IMR-90 (cell line): ENCODE results near the gene ITSN1. TPM values are rescaled to one million over a fixed set of nuclear protein-coding genes. Genes with fewer than 3 reads are reported as not detected.

Experiments used
- ATAC-seq: fragments of 200-7000 bp; cut with Tn5 transposase; 2 replicates; pipeline ENCODE4 v1.9.1; 2020; ENCODE audit warnings: low read depth, mild to moderate bottlenecking, moderate library complexity
- BruUV-seq: library from RNA; stranded (reverse); fragments of 400-500 nt; replicated peaks from 2 replicates; lab custom pipeline; 2021; lab: Mats Ljungman, UMichigan
- CTCF ChIA-PET: fragments of 300-600 bp; formaldehyde crosslinking; extraction: SDS; loops from one replicate; lab custom pipeline; 2021; ENCODE audit warnings: antibody characterized with exemption; lab: Yijun Ruan, JAX
- POLR2A ChIA-PET: fragments of 300-600 bp; sonication (Branson Sonifier 250); formaldehyde crosslinking; loops from one replicate; lab custom pipeline; 2022; ENCODE audit warnings: antibody characterized with exemption; ENCODE audit not compliant: unreplicated experiment; lab: Charles Lee
- DNase-seq: peaks from one replicate; pipeline ENCODE4 v3.0.0; 2013
- H2AFZ ChIP-seq: replicated peaks from 2 replicates; pipeline ENCODE3; 2013; ENCODE audit warnings: low read length, mild to moderate bottlenecking; ENCODE audit not compliant: poor library complexity
- H2AK5ac ChIP-seq: 2 replicates; pipeline ENCODE4 v1.6.1; 2013; ENCODE audit warnings: low read depth, low read length, inconsistent platforms
- H2AK9ac ChIP-seq: replicated peaks from 2 replicates; pipeline ENCODE3; 2013; ENCODE audit warnings: mild to moderate bottlenecking, low read depth, low read length, moderate library complexity; ENCODE audit not compliant: poor library complexity
- H2BK120ac ChIP-seq: 2 replicates; pipeline ENCODE4 v1.6.1; 2013; ENCODE audit warnings: low read depth, low read length, inconsistent platforms
- H2BK15ac ChIP-seq: 3 replicates; pipeline ENCODE4 v1.6.1; 2013; ENCODE audit warnings: low read depth, low read length, inconsistent platforms
- H2BK20ac ChIP-seq: 2 replicates; pipeline ENCODE4 v1.6.1; 2013; ENCODE audit warnings: low read depth, mild to moderate bottlenecking, inconsistent platforms, low read length, moderate library complexity
- H2BK5ac ChIP-seq: 2 replicates; pipeline ENCODE4 v1.6.1; 2013; ENCODE audit warnings: mild to moderate bottlenecking, low read depth, low read length, inconsistent platforms; ENCODE audit not compliant: poor library complexity, severe bottlenecking
- H3K14ac ChIP-seq: replicated peaks from 2 replicates; pipeline ENCODE4 v1.6.1; 2013; ENCODE audit warnings: low read depth, low read length, inconsistent platforms
- H3K18ac ChIP-seq: 2 replicates; pipeline ENCODE4 v1.6.1; 2013; ENCODE audit warnings: low read depth, low read length, control low read depth
- H3K23ac ChIP-seq: 2 replicates; pipeline ENCODE4 v1.6.1; 2013; ENCODE audit warnings: low read depth, low read length, inconsistent platforms
- H3K27ac ChIP-seq: 2 replicates; pipeline ENCODE4 v1.5.1; 2013; ENCODE audit warnings: mild to moderate bottlenecking, control low read depth, low read length; ENCODE audit not compliant: insufficient read depth
- H3K27me3 ChIP-seq: 2 replicates; pipeline ENCODE4 v1.6.1; 2013; ENCODE audit warnings: low read length; ENCODE audit not compliant: control insufficient read depth, insufficient read depth
- H3K36me3 ChIP-seq: 2 replicates; pipeline ENCODE4 v1.6.1; 2013; ENCODE audit warnings: low read length, mixed read lengths; ENCODE audit not compliant: control insufficient read depth, insufficient read depth
- H3K4ac ChIP-seq: 2 replicates; pipeline ENCODE4 v1.6.1; 2013; ENCODE audit warnings: low read depth, low read length, inconsistent platforms
- H3K4me1 ChIP-seq: 2 replicates; pipeline ENCODE4 v1.6.1; 2013; ENCODE audit warnings: low read length, mixed read lengths; ENCODE audit not compliant: control insufficient read depth, insufficient read depth
- H3K4me2 ChIP-seq: 2 replicates; pipeline ENCODE4 v1.6.1; 2013; ENCODE audit warnings: low read depth, mild to moderate bottlenecking, control low read depth, low read length, moderate library complexity
- H3K4me3 ChIP-seq: 2 replicates; pipeline ENCODE4 v1.5.1; 2013; ENCODE audit warnings: low read depth, mild to moderate bottlenecking, control low read depth, low read length, moderate library complexity; ENCODE audit not compliant: insufficient read depth
- H3K56ac ChIP-seq: 2 replicates; pipeline ENCODE4 v1.6.1; 2013; ENCODE audit warnings: low read length, inconsistent platforms; ENCODE audit not compliant: insufficient read depth; ENCODE audit errors: extremely low read depth
- H3K79me1 ChIP-seq, 2 experiments: 2 replicates each; pipeline ENCODE4 v1.6.1; 2013; ENCODE audit warnings: low read length in 2 of 2, inconsistent platforms in 1 of 2, low read depth in 1 of 2
- H3K9ac ChIP-seq: 2 replicates; pipeline ENCODE4 v1.6.1; 2013; ENCODE audit warnings: low read depth, low read length, control low read depth
- H3K9me1 ChIP-seq: 2 replicates; pipeline ENCODE4 v1.6.1; 2013; ENCODE audit warnings: low read length, inconsistent platforms; ENCODE audit not compliant: insufficient read depth
- H3K9me3 ChIP-seq: 2 replicates; pipeline ENCODE4 v1.6.1; 2013; ENCODE audit warnings: low read length; ENCODE audit not compliant: control insufficient read depth, insufficient read depth
- H4K20me1 ChIP-seq: 2 replicates; pipeline ENCODE4 v1.6.1; 2013; ENCODE audit warnings: low read length, inconsistent platforms; ENCODE audit not compliant: insufficient read depth
- H4K5ac ChIP-seq: 2 replicates; pipeline ENCODE4 v1.6.1; 2013; ENCODE audit warnings: mild to moderate bottlenecking, low read depth, low read length, control low read depth
- H4K8ac ChIP-seq, 2 experiments: 2 replicates each; pipeline ENCODE4 v1.6.1; 2013; ENCODE audit warnings: low read depth in 2 of 2, low read length in 2 of 2, control low read depth in 1 of 2, inconsistent platforms in 1 of 2
- H4K91ac ChIP-seq: 2 replicates; pipeline ENCODE4 v1.6.1; 2013; ENCODE audit warnings: low read depth, low read length, inconsistent platforms; ENCODE audit not compliant: insufficient read depth
- CTCF ChIP-seq: conservative IDR thresholded peaks from 2 replicates; pipeline ENCODE4 v1.5.1; 2012; ENCODE audit warnings: mild to moderate bottlenecking, low read depth, low read length, improper control_type of control experiment
- SMC3 ChIP-seq: fragments of 150-350 bp; IDR thresholded peaks from 2 replicates; pipeline ENCODE4 v1.6.1; 2016; ENCODE audit warnings: low read depth, mild to moderate bottlenecking, antibody characterized with exemption, low read length, moderate library complexity
- WGBS, 2 experiments: methylation state at CpG; one replicate each; pipeline versions ENCODE4 v1.1.5 to v1.1.7; 2013; ENCODE audit warnings: missing lambda C conversion rate in 2 of 2; ENCODE audit not compliant: insufficient read length in 1 of 2; ENCODE audit errors: extremely low coverage in 2 of 2; 5-methylcytosine and 5-hydroxymethylcytosine counted together
- dilution Hi-C: fragments of 300-500 bp; cut with HindIII; formaldehyde crosslinking; loops from one replicate; pipeline ENCODE4 v1.14.3; 2018; ENCODE audit warnings: low sequenced_read_pairs; ENCODE audit not compliant: unreplicated experiment
- in situ Hi-C: fragments of 300-500 bp; cut with MboI; formaldehyde crosslinking; loops from 3 replicates; pipeline ENCODE4 v1.14.3; 2019; ENCODE audit warnings: low sequenced_read_pairs, inconsistent platforms, mixed read lengths
- intact Hi-C: fragments of 100-400 bp; cut with micrococcal nuclease; formaldehyde crosslinking; loops from 2 replicates; pipeline ENCODE4 v1.10.0; 2022
- polyA plus RNA-seq, 3 experiments: library from polyadenylated mRNA; depleted of rRNA; stranded (reverse); fragments of >200 nt; gene quantifications; 2 replicates each; pipeline ENCODE4 v1.2.3, GENCODE V29; 2012; ENCODE audit warnings: low replicate concordance in 1 of 3
- total RNA-seq: library from RNA; depleted of rRNA; stranded (reverse); fragments of >200 nt; gene quantifications from 2 replicates; pipeline ENCODE4 v1.2.3, GENCODE V29; 2012

Gene ITSN1
- total and polyA plus RNA-seq, 2 of the 4 experiments (the other 2 are of a cell fraction) = 45.4 to 62.0 TPM

- H2AK5ac ChIP-seq = no peak overlapping the region
- H4K8ac ChIP-seq = no peak overlapping the region
- H3K4me3 ChIP-seq = no peak overlapping the region
- DNase-seq (no peak), ATAC-seq (no peak)
- H3K23ac ChIP-seq = no peak overlapping the region
- POLR2A ChIA-PET = no interaction called here
- H2BK5ac ChIP-seq = no peak overlapping the region
- CTCF ChIA-PET = interaction anchor here (0.7 kb wide), 1 partner anchor 308 kb away, joined by 3 read pairs; no protein-coding TSS in a partner anchor
- H3K9ac ChIP-seq = no peak overlapping the region
- intact Hi-C loops (no loop called here), in situ Hi-C loops (no loop called here), dilution Hi-C loops (no loop called here)
- H2BK20ac ChIP-seq = no peak overlapping the region
- H3K4me1 ChIP-seq = peaks cover 12% of the 10 kb centered on the region
- H2BK15ac ChIP-seq = no peak overlapping the region
- no peak overlapping the region for H2AK9ac ChIP-seq
- H3K79me1 ChIP-seq = peaks cover 0 to under 1% of the 10 kb centered on the region in 2 experiments; a peak in 1 of 4 replicates
- H4K91ac ChIP-seq = no peak overlapping the region
- no peaks in the 10 kb centered on the region for H3K27me3 ChIP-seq
- no peaks in the 10 kb centered on the region for H3K9me3 ChIP-seq
- H3K36me3 ChIP-seq = no peaks in the 10 kb centered on the region
- no peak overlapping the region for H3K56ac ChIP-seq
- no peak overlapping the region for H3K14ac ChIP-seq
- H3K9me1 ChIP-seq = peaks cover 13% of the 10 kb centered on the region
- BruUV-seq = no TSS peak
- no CpG with 5 or more reads among the region's 2 CpGs for WGBS, 2 experiments
- H2AFZ ChIP-seq = no peak overlapping the region
- H3K27ac ChIP-seq = no peak overlapping the region
- no peaks in the 10 kb centered on the region for H4K20me1 ChIP-seq
- H3K4me2 ChIP-seq = no peak overlapping the region
- H4K5ac ChIP-seq = no peak overlapping the region
- no peak overlapping the region for H2BK120ac ChIP-seq
- H3K18ac ChIP-seq = no peak overlapping the region
- no peak overlapping the region for H3K4ac ChIP-seq
- TF ChIP-seq CTCF = no peak
- no peak for TF ChIP-seq SMC3
These were observed 301.0 kb downstream of the ITSN1 start for GRCh38 chr21:33943293-33943692.
